Loucy (cell line): Measurements from ENCODE around the gene SORBS1.

Source experiments
- H2AFZ ChIP-seq: fragments of 200-600 bp; sonication (generic); 2 replicates; pipeline ENCODE4 v1.6.0; 2016; ENCODE audit warnings: antibody characterized with exemption, mild to moderate bottlenecking, low read length, moderate library complexity
- H3F3A ChIP-seq: fragments of 200-600 bp; 2 replicates; pipeline ENCODE4 v1.6.0; 2016; ENCODE audit warnings: antibody characterized with exemption, low read depth, mild to moderate bottlenecking
- H3K27me3 ChIP-seq: fragments of 200-600 bp; sonication (generic); 2 replicates; pipeline ENCODE4 v1.6.1; 2014; ENCODE audit warnings: low read length, mild to moderate bottlenecking; ENCODE audit not compliant: insufficient read depth, poor library complexity, severe bottlenecking
- H3K36me3 ChIP-seq: fragments of 200-600 bp; sonication (generic); 2 replicates; pipeline ENCODE4 v1.6.1; 2016; ENCODE audit warnings: low read length; ENCODE audit not compliant: insufficient read depth
- H3K4me1 ChIP-seq: fragments of 200-600 bp; sonication (generic); 2 replicates; pipeline ENCODE4 v1.5.1; 2014; ENCODE audit warnings: low read length, mild to moderate bottlenecking; ENCODE audit not compliant: insufficient read depth, poor library complexity, severe bottlenecking
- H3K4me2 ChIP-seq: fragments of 200-600 bp; sonication (generic); 2 replicates; pipeline ENCODE4 v1.6.0; 2014; ENCODE audit warnings: antibody characterized with exemption, low read length, low read depth, mild to moderate bottlenecking; ENCODE audit not compliant: poor library complexity, severe bottlenecking
- H3K4me3 ChIP-seq: fragments of 200-600 bp; sonication (generic); 2 replicates; pipeline ENCODE4 v1.5.1; 2014; ENCODE audit warnings: low read length, mild to moderate bottlenecking, mixed read lengths; ENCODE audit not compliant: poor library complexity, severe bottlenecking
- H3K79me2 ChIP-seq: fragments of 200-600 bp; sonication (generic); 2 replicates; pipeline ENCODE4 v1.6.1; 2014; ENCODE audit warnings: low read length; ENCODE audit not compliant: insufficient read depth
- H3K9ac ChIP-seq: fragments of 200-600 bp; sonication (generic); 2 replicates; pipeline ENCODE4 v1.6.0; 2014; ENCODE audit warnings: mild to moderate bottlenecking, low read depth, low read length, moderate library complexity; ENCODE audit not compliant: poor library complexity, severe bottlenecking
- H3K9me2 ChIP-seq: fragments of 200-600 bp; sonication (generic); replicated peaks from 2 replicates; pipeline ENCODE4 v1.6.1; 2016; ENCODE audit warnings: low read depth, low read length, mixed read lengths
- H3K9me3 ChIP-seq: fragments of 200-600 bp; sonication (generic); 2 replicates; pipeline ENCODE4 v1.6.1; 2014; ENCODE audit warnings: mild to moderate bottlenecking, antibody characterized with exemption, low read length, low read depth; ENCODE audit not compliant: insufficient read depth
- H4K20me1 ChIP-seq: fragments of 200-600 bp; sonication (generic); 2 replicates; pipeline ENCODE4 v1.6.0; 2014; ENCODE audit warnings: antibody characterized with exemption, low read length, mild to moderate bottlenecking; ENCODE audit not compliant: insufficient read depth, poor library complexity, severe bottlenecking
- CTCF ChIP-seq: fragments of 200-600 bp; sonication (generic); conservative IDR thresholded peaks from 2 replicates; pipeline ENCODE4 v1.5.1; 2014; ENCODE audit warnings: mild to moderate bottlenecking, antibody characterized with exemption, low read length
- EZH2phosphoT487 ChIP-seq: fragments of 200-600 bp; IDR thresholded peaks from 2 replicates; pipeline ENCODE4 v1.6.1; 2018; ENCODE audit warnings: antibody characterized with exemption, mild to moderate bottlenecking, moderate library complexity, borderline replicate concordance

Gene SORBS1

DNA sequence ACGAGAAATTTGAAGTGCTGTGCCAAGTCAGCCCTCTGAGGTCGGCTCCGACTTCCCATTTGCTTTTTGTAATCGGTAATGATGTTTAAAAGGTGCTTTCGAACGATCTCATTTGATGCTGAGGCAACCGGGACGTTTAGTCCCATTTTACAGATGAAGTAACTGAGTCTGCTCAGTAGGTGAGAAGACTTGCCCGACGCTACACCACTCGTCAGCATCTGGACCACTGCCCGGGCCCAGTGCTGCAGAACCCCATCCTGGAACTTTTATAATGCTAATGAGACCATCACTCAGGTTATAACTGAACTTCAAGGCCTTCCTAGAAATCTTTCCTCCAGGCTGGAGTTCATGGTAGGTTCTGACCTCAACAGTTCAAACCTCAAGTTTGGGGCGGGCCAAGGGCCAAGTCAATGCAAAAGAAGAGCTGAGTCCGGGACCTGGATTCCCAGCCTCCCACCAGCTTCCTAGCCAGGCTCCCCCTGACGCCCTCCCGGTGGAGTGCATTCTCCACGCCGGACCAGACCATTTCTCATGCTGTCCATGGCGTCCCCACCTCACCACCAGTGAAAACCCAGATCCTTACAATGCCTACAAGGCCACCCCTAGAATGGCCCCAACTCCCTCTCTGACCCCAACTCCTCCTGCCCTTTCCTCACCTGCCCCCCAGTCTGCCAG lies 269.7 kb downstream of the SORBS1 start:
- no peaks in the 10 kb centered on the region for H4K20me1 ChIP-seq
- H3K9ac ChIP-seq, result peak overlapping the region; percentile 100
- no peaks in the 10 kb centered on the region for H3K9me3 ChIP-seq
- TF ChIP-seq EZH2phosphoT487 (no peak), CTCF (no peak)
- H3K79me2 ChIP-seq, result no peaks in the 10 kb centered on the region
- no peak overlapping the region for H3K4me2 ChIP-seq
- no peak overlapping the region for H3K4me3 ChIP-seq
- H3F3A ChIP-seq, result peaks cover 21% of the 10 kb centered on the region
- H3K27me3 ChIP-seq, result no peaks in the 10 kb centered on the region
- H2AFZ ChIP-seq, result no peak overlapping the region
- no peaks in the 10 kb centered on the region for H3K9me2 ChIP-seq
- H3K36me3 ChIP-seq, result no peaks in the 10 kb centered on the region
- H3K4me1 ChIP-seq, result peaks cover 68% of the 10 kb centered on the region

DNA sequence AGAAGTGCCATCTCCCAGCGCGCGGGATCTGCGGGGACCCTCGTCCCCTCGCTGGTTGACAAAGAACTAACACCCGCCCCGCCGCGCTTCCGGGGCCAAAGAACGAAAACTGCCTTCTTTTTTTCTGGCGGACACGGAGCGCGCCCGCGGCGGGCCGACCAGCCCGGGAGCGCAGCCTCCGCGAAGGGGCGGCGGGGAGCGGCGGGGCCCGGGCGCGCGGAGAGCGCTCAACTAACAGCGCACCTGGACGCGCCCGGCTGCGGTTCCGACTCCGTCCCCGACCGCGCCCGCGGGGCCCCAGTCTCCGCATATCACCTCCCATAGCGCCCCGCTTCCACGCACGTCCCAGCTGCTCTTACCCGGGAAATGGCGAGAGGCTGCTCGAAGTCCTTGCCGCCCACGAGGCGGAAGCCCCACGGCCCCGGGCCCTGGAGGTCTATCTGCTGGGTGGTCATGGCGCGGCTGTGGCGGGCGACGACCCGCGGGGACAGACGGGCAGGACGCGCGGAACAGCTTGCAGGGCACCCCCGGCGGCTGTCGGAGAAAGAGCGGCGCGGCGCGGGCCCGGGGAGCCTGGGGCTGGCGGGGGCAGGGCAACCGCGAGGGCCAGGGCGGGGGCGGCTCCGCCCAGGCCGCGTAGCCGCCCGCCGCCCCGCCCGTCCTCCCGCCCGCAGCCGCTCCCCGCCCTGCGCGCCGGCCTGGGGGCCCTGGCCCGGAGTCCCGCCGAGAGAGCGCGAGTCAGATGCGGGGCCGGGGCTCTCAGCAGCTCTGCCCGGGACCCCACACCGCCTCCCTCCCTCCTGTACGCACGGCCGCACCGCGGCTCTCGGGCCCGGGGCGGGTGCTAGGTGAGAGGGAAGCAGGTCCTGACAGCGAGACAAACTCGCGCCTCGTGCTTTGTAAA lies 270.5 kb downstream of the SORBS1 start, which contains the start of gene PDLIM1:
Gene PDLIM1, minus strand, starts transcription at position 543 of the 904 bp plus-strand sequence. Its CDS starts 88 bp downstream, at position 455.
- Histone ChIP-seq H3K4me2 (no peak within 1 kb of the TSS), H3K79me2 (no peaks in the 10 kb centered on the region), H4K20me1 (no peaks in the 10 kb centered on the region), H3K4me3 (no peak within 1 kb of the TSS), H3F3A (peaks cover 13% of the 10 kb centered on the region), H2AFZ (no peak within 1 kb of the TSS), H3K9me2 (no peaks in the 10 kb centered on the region), H3K27me3 (no peaks in the 10 kb centered on the region), H3K4me1 (peaks cover 62% of the 10 kb centered on the region), H3K9ac (peak within 1 kb of the TSS; percentile 100), H3K36me3 (no peaks in the 10 kb centered on the region), H3K9me3 (no peaks in the 10 kb centered on the region)
- no peak for TF ChIP-seq CTCF
- TF ChIP-seq EZH2phosphoT487, result no peak

GRCh38 chr10:95289921-95290421 lies 271.2 kb downstream of the SORBS1 start:
- Histone ChIP-seq H3K4me1 (peaks cover 64% of the 10 kb centered on the region), H3K9me2 (no peaks in the 10 kb centered on the region), H3K9ac (no peak overlapping the region), H3K4me3 (no peak overlapping the region), H3K36me3 (no peaks in the 10 kb centered on the region), H3K4me2 (no peak overlapping the region), H3F3A (peaks cover 10% of the 10 kb centered on the region), H3K27me3 (no peaks in the 10 kb centered on the region), H3K9me3 (no peaks in the 10 kb centered on the region), H4K20me1 (no peaks in the 10 kb centered on the region), H2AFZ (no peak overlapping the region), H3K79me2 (no peaks in the 10 kb centered on the region)
- TF ChIP-seq EZH2phosphoT487 (no peak), CTCF (no peak)
